Measurements from ENCODE around the gene ZYG11A. TPM values are rescaled to one million over a fixed set of nuclear protein-coding genes. Genes with fewer than 3 reads are reported as not detected.
"Not testable (repeated sequence)": the region's sequence is repeated elsewhere in the genome, so short reads cannot be mapped to it uniquely, and the experiment has no call there.

ZYG11A gene
- 0.22 and 0.26 TPM in 2 replicates for total RNA-seq

DNA sequence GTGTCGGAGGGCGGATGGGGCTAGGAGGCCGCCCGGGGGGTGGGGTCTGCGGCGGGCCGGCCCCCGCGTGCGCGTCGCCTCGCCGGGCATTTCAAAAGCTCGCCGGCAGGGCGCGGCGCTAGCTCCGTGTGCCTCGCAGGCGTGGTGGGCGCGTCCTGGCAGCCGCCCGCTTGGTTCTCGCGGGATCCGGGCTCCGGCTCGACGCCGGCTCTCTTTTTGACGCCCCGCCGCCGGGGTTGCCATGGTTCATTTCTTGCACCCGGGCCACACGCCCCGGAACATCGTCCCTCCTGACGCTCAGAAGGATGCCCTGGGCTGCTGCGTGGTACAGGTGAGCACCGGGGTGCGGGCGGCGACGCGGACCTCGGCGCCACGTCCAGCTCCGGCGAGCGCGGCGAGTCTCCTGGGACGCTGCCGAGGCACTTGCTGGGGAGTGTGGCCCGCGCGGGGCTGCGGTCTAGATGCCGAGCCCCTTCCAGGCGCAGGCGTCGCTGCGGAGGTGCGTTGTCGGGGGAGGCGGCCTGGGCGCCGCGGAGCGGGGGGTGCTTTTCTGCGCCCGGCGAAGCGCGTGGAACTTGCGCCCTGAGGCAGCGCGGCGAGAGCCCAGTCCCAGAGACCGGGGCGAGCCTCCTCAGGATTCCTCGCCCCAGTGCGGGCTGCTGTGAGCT lies at the start of gene ZYG11A:
Gene ZYG11A (plus strand): TSS at position 118 of the 668 bp plus-strand sequence. CDS start 124 bp downstream, at position 242.
- peaks cover 34% of the 10 kb centered on the region for H3K27me3 Mint-ChIP-seq (ENCODE audit: insufficient read depth)
- H3K9me3 Mint-ChIP-seq: no peaks in the 10 kb centered on the region
- no peak within 1 kb of the TSS for H3K27ac Mint-ChIP-seq
- intact Hi-C loops (cut with micrococcal nuclease): loop anchor here (1.0 to 10.0 kb wide), 4 partner anchors 78 to 352 kb away; partner anchors contain the start of genes CPT2, ECHDC2 and ZYG11B
- peaks cover 8% of the 10 kb centered on the region for H3K4me1 Mint-ChIP-seq (ENCODE audit: low read depth)
- H3K36me3 Mint-ChIP-seq (ENCODE audit: low read depth): no peaks in the 10 kb centered on the region
- H3K4me3 Mint-ChIP-seq: peak within 1 kb of the TSS; percentile 77
- peak; percentile 75 for DNase-seq (ENCODE audit: low spot score)

DNA sequence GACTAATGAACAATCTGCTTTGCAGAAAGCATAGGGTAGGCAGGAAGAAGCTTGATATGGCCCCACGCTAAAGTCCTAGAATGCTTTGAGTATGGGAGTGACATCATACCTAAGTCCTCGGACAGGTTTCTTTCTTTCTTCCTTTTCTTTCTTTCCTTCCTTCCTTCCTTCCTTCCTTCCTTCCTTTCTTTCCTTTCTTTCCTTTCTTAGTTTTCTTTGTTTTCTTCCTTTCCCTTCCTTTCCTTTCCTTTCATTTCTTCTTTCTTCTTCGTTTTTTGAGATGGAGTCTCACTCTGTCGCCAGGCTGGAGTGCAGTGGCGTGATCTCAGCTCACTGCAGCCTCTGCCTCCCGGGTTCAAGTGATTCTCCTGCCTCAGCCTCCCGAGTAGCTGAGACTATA lies 48.8 kb upstream of the ZYG11A start:
- H3K27me3 Mint-ChIP-seq (ENCODE audit: insufficient read depth); intact Hi-C loops (cut with micrococcal nuclease); H3K4me3 Mint-ChIP-seq; H3K36me3 Mint-ChIP-seq (ENCODE audit: low read depth); H3K27ac Mint-ChIP-seq; H3K4me1 Mint-ChIP-seq (ENCODE audit: low read depth); H3K9me3 Mint-ChIP-seq; DNase-seq (ENCODE audit: low spot score): not testable (repeated sequence)

DNA sequence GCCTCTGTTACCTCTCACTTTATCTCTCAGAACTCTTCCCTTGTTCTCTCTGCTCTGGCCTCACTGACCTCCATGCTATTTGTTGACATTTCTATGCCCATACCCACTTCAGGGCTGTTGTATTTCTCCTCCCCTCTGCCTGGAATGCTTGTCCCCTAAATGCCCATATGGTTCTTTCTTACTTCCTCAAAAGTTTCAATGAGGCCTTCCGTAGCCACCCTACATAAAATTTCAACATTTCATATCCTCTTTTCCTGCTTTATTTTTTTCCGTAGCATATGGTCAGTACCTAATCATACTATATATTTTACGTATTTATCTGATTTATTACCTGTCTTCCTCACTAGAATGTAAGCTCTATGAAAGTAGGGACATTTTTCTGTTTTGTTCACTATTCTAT lies 47.1 kb upstream of the ZYG11A start:
- Mint-ChIP-seq H3K9me3 (no peaks in the 10 kb centered on the region), H3K4me1 (ENCODE audit: low read depth) (no peaks in the 10 kb centered on the region), H3K36me3 (ENCODE audit: low read depth) (peaks cover 5% of the 10 kb centered on the region), H3K4me3 (no peak overlapping the region), H3K27me3 (ENCODE audit: insufficient read depth) (no peaks in the 10 kb centered on the region), H3K27ac (no peak overlapping the region)
- intact Hi-C loops (cut with micrococcal nuclease): no loop called here
- DNase-seq (ENCODE audit: low spot score): no peak

DNA sequence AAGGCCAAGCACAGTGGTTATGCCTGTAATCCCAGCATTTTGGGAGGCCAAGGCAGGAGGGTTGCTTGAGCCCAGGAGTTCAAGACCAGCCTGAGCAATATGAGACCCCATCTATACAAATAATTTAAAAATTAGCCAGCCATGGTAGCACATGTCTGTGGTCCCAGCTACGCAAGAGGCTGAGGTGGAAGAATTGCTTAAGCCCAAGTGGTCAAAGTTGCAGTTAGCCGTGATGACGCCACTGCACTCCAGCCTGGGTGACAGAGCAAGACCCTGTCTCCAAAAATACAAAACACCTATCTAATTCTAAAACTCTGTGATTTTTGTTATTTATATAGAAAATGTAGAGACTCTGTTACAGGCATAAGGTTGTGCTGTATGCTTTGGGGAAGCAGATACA lies 44.2 kb upstream of the ZYG11A start:
- H3K4me3 Mint-ChIP-seq: no peak overlapping the region
- H3K36me3 Mint-ChIP-seq (ENCODE audit: low read depth): peaks cover 5% of the 10 kb centered on the region
- no peak overlapping the region for H3K27ac Mint-ChIP-seq
- intact Hi-C loops (cut with micrococcal nuclease): no loop called here
- DNase-seq (ENCODE audit: low spot score): no peak
- H3K9me3 Mint-ChIP-seq: no peaks in the 10 kb centered on the region
- H3K27me3 Mint-ChIP-seq (ENCODE audit: insufficient read depth): no peaks in the 10 kb centered on the region
- no peaks in the 10 kb centered on the region for H3K4me1 Mint-ChIP-seq (ENCODE audit: low read depth)

DNA sequence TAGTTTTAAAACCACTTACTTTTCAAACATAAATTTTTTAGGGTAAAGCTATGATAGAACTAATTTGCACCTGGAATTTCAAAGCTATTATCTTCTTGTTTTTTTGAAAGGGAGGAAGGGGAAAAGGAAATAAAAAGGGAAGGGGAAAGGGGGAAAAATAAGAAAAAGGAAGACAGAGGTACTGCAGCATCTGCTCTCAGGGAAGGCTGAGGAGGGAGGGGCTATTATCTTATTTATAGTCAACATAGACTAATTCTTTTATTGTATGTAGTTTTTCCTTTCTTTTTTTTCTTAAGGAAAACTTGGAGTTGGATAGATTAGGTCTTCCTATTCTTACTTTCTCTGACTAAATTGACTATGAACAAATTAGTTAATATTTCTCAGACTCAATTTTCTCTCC lies 41.5 kb upstream of the ZYG11A start:
- H3K4me3 Mint-ChIP-seq: no peak overlapping the region
- H3K9me3 Mint-ChIP-seq: no peaks in the 10 kb centered on the region
- intact Hi-C loops (cut with micrococcal nuclease): no loop called here
- no peaks in the 10 kb centered on the region for H3K27me3 Mint-ChIP-seq (ENCODE audit: insufficient read depth)
- H3K36me3 Mint-ChIP-seq (ENCODE audit: low read depth): peaks cover 5% of the 10 kb centered on the region
- H3K27ac Mint-ChIP-seq: no peak overlapping the region
- DNase-seq (ENCODE audit: low spot score): no peak
- no peaks in the 10 kb centered on the region for H3K4me1 Mint-ChIP-seq (ENCODE audit: low read depth)

DNA sequence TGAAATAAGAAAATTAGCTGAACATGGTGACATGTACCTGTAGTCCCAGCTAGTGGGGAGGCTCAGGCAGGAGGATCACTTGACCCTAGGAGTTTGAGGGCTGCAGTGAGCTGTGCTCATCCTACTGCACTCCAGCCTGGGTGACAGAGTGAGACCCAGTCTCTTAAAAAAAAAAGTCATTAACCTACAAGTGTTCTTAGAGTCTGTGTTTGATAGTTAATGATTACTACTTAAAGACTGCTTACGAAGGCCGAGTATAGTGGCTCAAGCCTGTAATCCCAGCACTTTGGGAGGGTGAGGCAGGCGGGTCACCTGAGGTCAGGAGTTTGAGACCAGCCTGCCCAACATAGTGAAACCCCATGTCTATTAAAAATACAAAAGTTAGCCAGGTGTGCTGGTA lies 38.5 kb upstream of the ZYG11A start:
- not testable (repeated sequence) for H3K4me1 Mint-ChIP-seq (ENCODE audit: low read depth); H3K4me3 Mint-ChIP-seq; H3K36me3 Mint-ChIP-seq (ENCODE audit: low read depth)

DNA sequence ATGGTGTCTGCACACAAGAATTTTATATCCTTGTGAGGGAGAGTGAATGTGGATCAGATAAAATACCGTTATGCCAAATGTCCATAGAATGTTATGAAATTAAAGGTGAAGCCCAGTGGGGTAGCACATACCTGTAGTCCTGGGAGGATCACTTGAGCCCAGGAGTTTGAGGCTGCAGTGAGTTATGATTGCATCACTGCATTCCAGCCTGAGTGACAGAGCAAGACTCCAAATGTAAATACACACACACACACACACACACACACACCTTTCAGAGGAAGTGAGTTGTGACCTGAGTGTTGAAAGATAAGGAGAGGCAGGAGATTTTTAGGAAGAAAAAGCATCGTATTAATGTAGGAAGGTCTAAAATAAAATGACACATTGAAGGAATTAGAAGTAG lies 28.1 kb upstream of the ZYG11A start:
- Mint-ChIP-seq H3K36me3 (ENCODE audit: low read depth) (peaks cover 7% of the 10 kb centered on the region), H3K27ac (no peak overlapping the region), H3K4me1 (ENCODE audit: low read depth) (no peaks in the 10 kb centered on the region), H3K4me3 (no peak overlapping the region), H3K27me3 (ENCODE audit: insufficient read depth) (no peaks in the 10 kb centered on the region), H3K9me3 (no peaks in the 10 kb centered on the region)
- intact Hi-C loops (cut with micrococcal nuclease): no loop called here
- no peak for DNase-seq (ENCODE audit: low spot score)

More for the DNA sequence above, 38.5 kb upstream of the ZYG11A start:
- H3K27ac Mint-ChIP-seq; intact Hi-C loops (cut with micrococcal nuclease); H3K9me3 Mint-ChIP-seq; H3K27me3 Mint-ChIP-seq (ENCODE audit: insufficient read depth); DNase-seq (ENCODE audit: low spot score): not testable (repeated sequence)

DNA sequence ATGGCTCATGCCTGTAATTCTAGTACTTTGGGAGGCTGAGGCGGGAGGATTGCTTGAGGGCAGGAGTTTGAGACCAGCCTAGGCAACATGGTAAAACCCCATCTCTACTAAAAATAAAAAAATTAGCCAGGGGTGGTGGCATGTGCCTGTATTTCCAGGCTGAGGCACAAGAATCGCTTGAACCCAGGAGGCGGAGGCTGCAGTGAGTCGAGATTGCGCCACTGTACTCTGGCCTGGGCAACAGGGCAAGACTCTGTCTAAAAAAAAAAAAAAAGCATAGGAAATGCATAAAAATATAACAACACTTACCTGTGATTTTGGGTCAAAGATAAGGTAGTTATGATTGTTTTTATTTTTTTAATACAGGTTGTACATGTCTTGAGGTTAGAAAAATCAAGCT lies 21.7 kb upstream of the ZYG11A start:
- H3K27ac Mint-ChIP-seq; H3K27me3 Mint-ChIP-seq (ENCODE audit: insufficient read depth); H3K36me3 Mint-ChIP-seq (ENCODE audit: low read depth); H3K9me3 Mint-ChIP-seq; H3K4me3 Mint-ChIP-seq; DNase-seq (ENCODE audit: low spot score); intact Hi-C loops (cut with micrococcal nuclease); H3K4me1 Mint-ChIP-seq (ENCODE audit: low read depth): not testable (repeated sequence)

DNA sequence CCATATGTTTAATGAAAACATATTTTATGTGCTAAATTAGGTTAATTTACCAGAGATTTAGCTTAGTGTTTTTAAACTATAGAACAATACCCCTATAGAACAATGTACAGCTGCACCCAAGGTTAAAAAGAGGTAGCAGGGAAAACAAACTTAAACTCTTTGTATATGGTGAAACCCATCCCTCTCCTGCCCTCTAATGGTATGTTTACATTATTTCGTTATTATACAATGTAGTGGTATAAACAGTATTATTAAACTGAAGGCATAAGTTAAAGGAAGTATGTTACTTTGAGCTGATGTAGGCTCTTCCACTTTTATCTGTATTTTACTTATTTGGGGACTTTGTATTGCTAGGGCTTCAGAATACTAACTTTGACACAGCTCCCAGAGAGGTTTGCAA lies 16.7 kb upstream of the ZYG11A start:
- no peaks in the 10 kb centered on the region for H3K9me3 Mint-ChIP-seq
- no peak overlapping the region for H3K27ac Mint-ChIP-seq
- intact Hi-C loops (cut with micrococcal nuclease): no loop called here
- no peaks in the 10 kb centered on the region for H3K27me3 Mint-ChIP-seq (ENCODE audit: insufficient read depth)
- no peaks in the 10 kb centered on the region for H3K4me1 Mint-ChIP-seq (ENCODE audit: low read depth)
- H3K4me3 Mint-ChIP-seq: no peak overlapping the region
- H3K36me3 Mint-ChIP-seq (ENCODE audit: low read depth): no peaks in the 10 kb centered on the region
- DNase-seq (ENCODE audit: low spot score): no peak

DNA sequence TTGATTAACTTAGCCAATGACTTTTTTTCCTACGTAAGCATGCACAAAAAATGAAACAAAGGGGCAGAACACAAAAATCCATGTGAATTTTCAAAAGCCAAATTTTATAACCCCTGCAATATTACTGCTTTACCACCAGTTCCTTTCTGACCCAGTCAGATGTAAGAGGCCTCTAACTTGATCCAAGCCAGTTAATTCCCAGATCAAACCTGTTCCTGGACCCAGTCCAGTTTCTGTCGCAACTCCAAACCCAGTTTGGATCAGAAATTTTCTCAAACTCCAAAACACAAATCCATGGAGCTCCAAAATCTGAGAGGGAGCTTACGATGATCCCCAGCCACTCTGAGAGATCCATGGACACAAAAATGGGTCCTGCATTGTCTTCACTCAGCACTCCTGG lies 7.8 kb upstream of the ZYG11A start:
- intact Hi-C loops (cut with micrococcal nuclease): no loop called here

DNA sequence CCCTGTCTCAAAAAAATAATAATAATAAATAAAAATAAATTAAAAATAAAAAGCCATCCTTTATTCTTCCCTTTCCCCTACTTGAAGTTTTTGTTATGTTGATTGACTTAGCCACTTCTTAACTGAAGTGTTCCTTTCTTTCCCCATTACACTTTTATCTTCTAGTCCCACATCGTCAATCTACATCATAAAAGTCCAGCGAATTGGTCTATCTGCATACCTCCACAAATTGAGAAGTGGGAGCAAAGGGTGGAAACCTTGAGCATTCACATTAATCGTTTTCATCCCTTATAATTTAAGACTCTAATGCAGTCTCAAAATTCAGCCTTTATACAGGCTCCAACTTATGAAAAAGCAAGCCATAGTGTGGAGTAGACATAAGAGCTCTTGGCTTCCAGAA lies 6.5 kb upstream of the ZYG11A start:
- intact Hi-C loops (cut with micrococcal nuclease): no loop called here
- H3K4me3 Mint-ChIP-seq: no peak overlapping the region
- peaks cover 5% of the 10 kb centered on the region for H3K27me3 Mint-ChIP-seq (ENCODE audit: insufficient read depth)
- no peak for DNase-seq (ENCODE audit: low spot score)
- H3K9me3 Mint-ChIP-seq: no peaks in the 10 kb centered on the region
- no peaks in the 10 kb centered on the region for H3K4me1 Mint-ChIP-seq (ENCODE audit: low read depth)
- H3K36me3 Mint-ChIP-seq (ENCODE audit: low read depth): no peaks in the 10 kb centered on the region
- H3K27ac Mint-ChIP-seq: no peak overlapping the region

More for the DNA sequence above, 7.8 kb upstream of the ZYG11A start:
- no peak for DNase-seq (ENCODE audit: low spot score)
- H3K9me3 Mint-ChIP-seq: no peaks in the 10 kb centered on the region
- H3K4me1 Mint-ChIP-seq (ENCODE audit: low read depth): no peaks in the 10 kb centered on the region
- H3K4me3 Mint-ChIP-seq: no peak overlapping the region
- H3K36me3 Mint-ChIP-seq (ENCODE audit: low read depth): no peaks in the 10 kb centered on the region
- no peak overlapping the region for H3K27ac Mint-ChIP-seq
- peaks cover 5% of the 10 kb centered on the region for H3K27me3 Mint-ChIP-seq (ENCODE audit: insufficient read depth)

DNA sequence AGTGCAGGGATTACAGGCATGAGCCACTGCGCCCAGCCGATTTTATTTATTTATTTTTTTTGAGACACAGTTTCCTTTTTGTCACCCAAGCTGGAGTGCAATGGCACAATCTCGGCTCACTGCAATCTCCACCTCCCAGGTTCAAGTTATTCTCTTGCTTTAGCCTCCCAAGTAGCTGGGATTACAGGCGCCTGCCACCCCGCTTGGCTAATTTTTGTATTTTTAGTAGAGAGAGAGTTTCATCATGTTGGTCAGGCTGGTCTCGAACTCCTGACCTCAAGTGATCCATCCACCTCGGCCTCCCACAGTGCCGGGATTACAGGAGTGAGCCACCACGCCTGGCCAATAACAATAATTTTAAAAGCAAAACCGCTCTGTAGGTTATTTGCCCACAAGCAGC lies 3.4 kb upstream of the ZYG11A start:
- H3K9me3 Mint-ChIP-seq; H3K4me3 Mint-ChIP-seq; DNase-seq (ENCODE audit: low spot score); H3K36me3 Mint-ChIP-seq (ENCODE audit: low read depth); H3K4me1 Mint-ChIP-seq (ENCODE audit: low read depth); H3K27ac Mint-ChIP-seq; intact Hi-C loops (cut with micrococcal nuclease): not testable (repeated sequence)
- H3K27me3 Mint-ChIP-seq (ENCODE audit: insufficient read depth): peaks cover 19% of the 10 kb centered on the region

DNA sequence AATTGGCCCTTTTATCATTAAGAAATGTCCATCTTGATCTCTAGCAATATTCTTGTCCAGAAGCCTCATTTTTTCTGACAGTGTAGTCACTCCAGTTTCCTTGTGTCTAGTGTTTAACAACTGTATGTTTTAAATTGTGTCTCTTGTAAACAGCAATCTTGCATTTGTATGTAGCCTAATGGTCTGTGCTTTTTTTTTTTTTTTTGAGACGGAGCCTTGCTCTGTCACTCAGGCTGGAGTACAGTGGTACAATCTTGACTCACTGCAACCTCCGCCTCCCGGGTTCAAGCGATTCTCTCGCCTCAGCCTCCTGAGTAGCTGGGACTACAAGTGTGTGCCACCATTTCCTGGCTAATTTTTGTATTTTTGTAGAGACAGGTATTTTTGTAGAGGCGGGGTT lies 2.6 kb downstream of the ZYG11A start:
- not testable (repeated sequence) for H3K27ac Mint-ChIP-seq; H3K4me1 Mint-ChIP-seq (ENCODE audit: low read depth); H3K4me3 Mint-ChIP-seq; DNase-seq (ENCODE audit: low spot score); H3K9me3 Mint-ChIP-seq; H3K36me3 Mint-ChIP-seq (ENCODE audit: low read depth)
- intact Hi-C loops (cut with micrococcal nuclease): loop anchor here (10.0 kb wide), 1 partner anchor 350 kb away; the partner anchor contains the start of gene CPT2
- peaks cover 34% of the 10 kb centered on the region for H3K27me3 Mint-ChIP-seq (ENCODE audit: insufficient read depth)

DNA sequence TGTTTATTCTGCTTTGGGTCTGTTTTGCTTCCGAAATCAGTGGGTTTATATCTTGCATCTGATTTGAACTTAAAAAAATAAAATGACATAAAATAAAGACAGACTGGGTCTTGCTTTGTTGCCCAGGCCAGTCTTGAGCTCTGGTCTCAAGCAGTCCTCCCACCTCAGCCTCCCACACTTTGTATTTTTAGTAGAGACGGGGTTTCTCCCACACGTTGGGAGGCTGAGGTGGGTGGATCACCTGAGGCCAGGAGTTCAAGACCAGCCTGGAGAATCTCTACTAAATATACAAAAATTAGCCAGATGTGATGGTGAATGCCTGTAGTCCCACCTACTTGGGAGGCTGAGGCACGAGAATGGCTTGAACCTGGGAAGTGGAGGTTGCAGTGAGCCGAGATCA lies 5.9 kb downstream of the ZYG11A start:
- intact Hi-C loops (cut with micrococcal nuclease): loop anchor here (10.0 kb wide), 1 partner anchor 346 kb away; the partner anchor contains the start of gene CPT2
- Mint-ChIP-seq H3K36me3 (ENCODE audit: low read depth) (no peaks in the 10 kb centered on the region), H3K4me3 (no peak overlapping the region), H3K27ac (no peak overlapping the region), H3K9me3 (no peaks in the 10 kb centered on the region), H3K4me1 (ENCODE audit: low read depth) (peaks cover 7% of the 10 kb centered on the region), H3K27me3 (ENCODE audit: insufficient read depth) (peaks cover 25% of the 10 kb centered on the region)
- no peak for DNase-seq (ENCODE audit: low spot score)
